IMR-90 (cell line): ENCODE data around the gene PLPP3. TPM values are rescaled to one million over a fixed set of nuclear protein-coding genes. Genes with fewer than 3 reads are reported as not detected.

ENCODE experiments used
- ATAC-seq: fragments of 200-7000 bp; cut with Tn5 transposase; 2 replicates; pipeline ENCODE4 v1.9.1; 2020; ENCODE audit warnings: low read depth, mild to moderate bottlenecking, moderate library complexity
- BruUV-seq: library from RNA; stranded (reverse); fragments of 400-500 nt; replicated peaks from 2 replicates; lab custom pipeline; 2021; lab: Mats Ljungman, UMichigan
- CTCF ChIA-PET: fragments of 300-600 bp; formaldehyde crosslinking; extraction: SDS; loops from one replicate; lab custom pipeline; 2021; ENCODE audit warnings: antibody characterized with exemption; lab: Yijun Ruan, JAX
- POLR2A ChIA-PET: fragments of 300-600 bp; sonication (Branson Sonifier 250); formaldehyde crosslinking; loops from one replicate; lab custom pipeline; 2022; ENCODE audit warnings: antibody characterized with exemption; ENCODE audit not compliant: unreplicated experiment; lab: Charles Lee
- DNase-seq: peaks from one replicate; pipeline ENCODE4 v3.0.0; 2013
- H2AFZ ChIP-seq: replicated peaks from 2 replicates; pipeline ENCODE3; 2013; ENCODE audit warnings: low read length, mild to moderate bottlenecking; ENCODE audit not compliant: poor library complexity
- H2AK5ac ChIP-seq: 2 replicates; pipeline ENCODE4 v1.6.1; 2013; ENCODE audit warnings: low read depth, low read length, inconsistent platforms
- H2AK9ac ChIP-seq: replicated peaks from 2 replicates; pipeline ENCODE3; 2013; ENCODE audit warnings: mild to moderate bottlenecking, low read depth, low read length, moderate library complexity; ENCODE audit not compliant: poor library complexity
- H2BK120ac ChIP-seq: 2 replicates; pipeline ENCODE4 v1.6.1; 2013; ENCODE audit warnings: low read depth, low read length, inconsistent platforms
- H2BK15ac ChIP-seq: 3 replicates; pipeline ENCODE4 v1.6.1; 2013; ENCODE audit warnings: low read depth, low read length, inconsistent platforms
- H2BK20ac ChIP-seq: 2 replicates; pipeline ENCODE4 v1.6.1; 2013; ENCODE audit warnings: low read depth, mild to moderate bottlenecking, inconsistent platforms, low read length, moderate library complexity
- H2BK5ac ChIP-seq: 2 replicates; pipeline ENCODE4 v1.6.1; 2013; ENCODE audit warnings: mild to moderate bottlenecking, low read depth, low read length, inconsistent platforms; ENCODE audit not compliant: poor library complexity, severe bottlenecking
- H3K14ac ChIP-seq: replicated peaks from 2 replicates; pipeline ENCODE4 v1.6.1; 2013; ENCODE audit warnings: low read depth, low read length, inconsistent platforms
- H3K18ac ChIP-seq: 2 replicates; pipeline ENCODE4 v1.6.1; 2013; ENCODE audit warnings: low read depth, low read length, control low read depth
- H3K23ac ChIP-seq: 2 replicates; pipeline ENCODE4 v1.6.1; 2013; ENCODE audit warnings: low read depth, low read length, inconsistent platforms
- H3K27ac ChIP-seq: 2 replicates; pipeline ENCODE4 v1.5.1; 2013; ENCODE audit warnings: mild to moderate bottlenecking, control low read depth, low read length; ENCODE audit not compliant: insufficient read depth
- H3K27me3 ChIP-seq: 2 replicates; pipeline ENCODE4 v1.6.1; 2013; ENCODE audit warnings: low read length; ENCODE audit not compliant: control insufficient read depth, insufficient read depth
- H3K36me3 ChIP-seq: 2 replicates; pipeline ENCODE4 v1.6.1; 2013; ENCODE audit warnings: low read length, mixed read lengths; ENCODE audit not compliant: control insufficient read depth, insufficient read depth
- H3K4ac ChIP-seq: 2 replicates; pipeline ENCODE4 v1.6.1; 2013; ENCODE audit warnings: low read depth, low read length, inconsistent platforms
- H3K4me1 ChIP-seq: 2 replicates; pipeline ENCODE4 v1.6.1; 2013; ENCODE audit warnings: low read length, mixed read lengths; ENCODE audit not compliant: control insufficient read depth, insufficient read depth
- H3K4me2 ChIP-seq: 2 replicates; pipeline ENCODE4 v1.6.1; 2013; ENCODE audit warnings: low read depth, mild to moderate bottlenecking, control low read depth, low read length, moderate library complexity
- H3K4me3 ChIP-seq: 2 replicates; pipeline ENCODE4 v1.5.1; 2013; ENCODE audit warnings: low read depth, mild to moderate bottlenecking, control low read depth, low read length, moderate library complexity; ENCODE audit not compliant: insufficient read depth
- H3K56ac ChIP-seq: 2 replicates; pipeline ENCODE4 v1.6.1; 2013; ENCODE audit warnings: low read length, inconsistent platforms; ENCODE audit not compliant: insufficient read depth; ENCODE audit errors: extremely low read depth
- H3K79me1 ChIP-seq, 2 experiments: 2 replicates each; pipeline ENCODE4 v1.6.1; 2013; ENCODE audit warnings: low read length in 2 of 2, inconsistent platforms in 1 of 2, low read depth in 1 of 2
- H3K9ac ChIP-seq: 2 replicates; pipeline ENCODE4 v1.6.1; 2013; ENCODE audit warnings: low read depth, low read length, control low read depth
- H3K9me1 ChIP-seq: 2 replicates; pipeline ENCODE4 v1.6.1; 2013; ENCODE audit warnings: low read length, inconsistent platforms; ENCODE audit not compliant: insufficient read depth
- H3K9me3 ChIP-seq: 2 replicates; pipeline ENCODE4 v1.6.1; 2013; ENCODE audit warnings: low read length; ENCODE audit not compliant: control insufficient read depth, insufficient read depth
- H4K20me1 ChIP-seq: 2 replicates; pipeline ENCODE4 v1.6.1; 2013; ENCODE audit warnings: low read length, inconsistent platforms; ENCODE audit not compliant: insufficient read depth
- H4K5ac ChIP-seq: 2 replicates; pipeline ENCODE4 v1.6.1; 2013; ENCODE audit warnings: mild to moderate bottlenecking, low read depth, low read length, control low read depth
- H4K8ac ChIP-seq, 2 experiments: 2 replicates each; pipeline ENCODE4 v1.6.1; 2013; ENCODE audit warnings: low read depth in 2 of 2, low read length in 2 of 2, control low read depth in 1 of 2, inconsistent platforms in 1 of 2
- H4K91ac ChIP-seq: 2 replicates; pipeline ENCODE4 v1.6.1; 2013; ENCODE audit warnings: low read depth, low read length, inconsistent platforms; ENCODE audit not compliant: insufficient read depth
- FOS ChIP-seq: fragments of 150-350 bp; IDR thresholded peaks from 2 replicates; pipeline ENCODE4 v1.6.1; 2016; ENCODE audit warnings: low read depth, low read length
- MAFK ChIP-seq: IDR thresholded peaks from 2 replicates; pipeline ENCODE4 v1.6.1; 2012; ENCODE audit warnings: low read depth, low read length, improper control_type of control experiment
- NFE2L2 ChIP-seq: fragments of 150-350 bp; IDR thresholded peaks from 2 replicates; pipeline ENCODE4 v1.6.1; 2016; ENCODE audit warnings: low read depth, mild to moderate bottlenecking, low read length
- POLR2A ChIP-seq: IDR thresholded peaks from 2 replicates; pipeline ENCODE4 v1.6.1; 2012; ENCODE audit warnings: mild to moderate bottlenecking, low read depth, low read length
- RFX5 ChIP-seq: IDR thresholded peaks from 2 replicates; pipeline ENCODE4 v1.8.0; 2012; ENCODE audit warnings: low read depth, mild to moderate bottlenecking, low read length, moderate library complexity
- WGBS, 2 experiments: methylation state at CpG; one replicate each; pipeline versions ENCODE4 v1.1.5 to v1.1.7; 2013; ENCODE audit warnings: missing lambda C conversion rate in 2 of 2; ENCODE audit not compliant: insufficient read length in 1 of 2; ENCODE audit errors: extremely low coverage in 2 of 2; 5-methylcytosine and 5-hydroxymethylcytosine counted together
- dilution Hi-C: fragments of 300-500 bp; cut with HindIII; formaldehyde crosslinking; loops from one replicate; pipeline ENCODE4 v1.14.3; 2018; ENCODE audit warnings: low sequenced_read_pairs; ENCODE audit not compliant: unreplicated experiment
- in situ Hi-C: fragments of 300-500 bp; cut with MboI; formaldehyde crosslinking; loops from 3 replicates; pipeline ENCODE4 v1.14.3; 2019; ENCODE audit warnings: low sequenced_read_pairs, inconsistent platforms, mixed read lengths
- intact Hi-C: fragments of 100-400 bp; cut with micrococcal nuclease; formaldehyde crosslinking; loops from 2 replicates; pipeline ENCODE4 v1.10.0; 2022
- polyA plus RNA-seq, 3 experiments: library from polyadenylated mRNA; depleted of rRNA; stranded (reverse); fragments of >200 nt; gene quantifications; 2 replicates each; pipeline ENCODE4 v1.2.3, GENCODE V29; 2012; ENCODE audit warnings: low replicate concordance in 1 of 3
- total RNA-seq: library from RNA; depleted of rRNA; stranded (reverse); fragments of >200 nt; gene quantifications from 2 replicates; pipeline ENCODE4 v1.2.3, GENCODE V29; 2012
- TF ChIP-seq, protein P1 (sequence below): conservative IDR thresholded peaks from 2 replicates; pipeline ENCODE4 v1.5.1; 2012; ENCODE audit warnings: mild to moderate bottlenecking, low read depth, low read length, improper control_type of control experiment
- TF ChIP-seq, protein P2 (sequence below): fragments of 150-350 bp; IDR thresholded peaks from 2 replicates; pipeline ENCODE4 v1.6.1; 2017; ENCODE audit warnings: mild to moderate bottlenecking, antibody characterized with exemption, low read length, low read depth

The PLPP3 gene
- total and polyA plus RNA-seq, 2 of the 4 experiments (the other 2 are of a cell fraction), result 49.9 to 56.6 TPM

DNA sequence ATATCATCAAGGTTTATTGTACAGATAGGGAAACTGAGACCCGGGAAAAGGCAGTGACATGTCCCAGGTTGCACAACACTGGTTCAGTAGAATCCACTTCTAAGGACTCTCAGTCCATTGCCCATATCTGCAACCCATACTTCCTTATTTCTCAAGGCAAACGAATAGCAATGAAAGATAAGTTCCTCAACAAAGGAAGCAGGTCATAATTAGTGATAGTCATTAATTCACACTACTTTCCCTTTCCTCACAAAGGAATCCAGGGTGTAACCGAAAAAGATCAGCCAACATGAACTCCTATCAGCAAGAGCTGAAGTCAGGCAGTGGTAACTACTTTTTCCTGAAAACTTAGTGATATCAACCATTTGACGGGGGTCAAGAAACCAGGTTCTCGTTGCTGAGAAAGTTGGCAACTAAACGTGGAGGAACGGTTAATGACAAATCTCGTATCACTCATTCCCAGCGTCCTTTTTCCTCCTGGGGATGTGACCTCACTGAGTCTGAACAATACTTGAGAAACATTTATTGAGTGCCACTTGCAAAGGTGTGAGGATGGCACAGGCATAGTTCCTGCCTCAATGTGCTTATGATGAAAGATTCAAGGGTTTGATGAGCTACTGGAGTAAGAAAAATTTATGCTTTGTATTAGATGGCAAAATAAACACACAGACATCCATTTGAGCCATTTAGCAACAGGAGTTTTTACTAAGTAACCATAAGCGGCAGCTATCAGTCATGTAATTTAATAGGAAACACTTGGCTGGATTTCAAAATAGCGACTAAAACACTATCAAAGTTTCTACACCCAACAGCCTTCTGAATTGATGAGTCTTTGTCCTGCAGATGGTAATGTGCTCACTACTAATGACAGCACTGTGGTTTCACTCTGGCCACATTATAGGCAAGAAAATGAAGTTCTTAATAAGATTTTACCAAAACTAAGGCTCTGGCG is 82.3 kb downstream of the PLPP3 start (continued):
- TF ChIP-seq, protein P1, sequence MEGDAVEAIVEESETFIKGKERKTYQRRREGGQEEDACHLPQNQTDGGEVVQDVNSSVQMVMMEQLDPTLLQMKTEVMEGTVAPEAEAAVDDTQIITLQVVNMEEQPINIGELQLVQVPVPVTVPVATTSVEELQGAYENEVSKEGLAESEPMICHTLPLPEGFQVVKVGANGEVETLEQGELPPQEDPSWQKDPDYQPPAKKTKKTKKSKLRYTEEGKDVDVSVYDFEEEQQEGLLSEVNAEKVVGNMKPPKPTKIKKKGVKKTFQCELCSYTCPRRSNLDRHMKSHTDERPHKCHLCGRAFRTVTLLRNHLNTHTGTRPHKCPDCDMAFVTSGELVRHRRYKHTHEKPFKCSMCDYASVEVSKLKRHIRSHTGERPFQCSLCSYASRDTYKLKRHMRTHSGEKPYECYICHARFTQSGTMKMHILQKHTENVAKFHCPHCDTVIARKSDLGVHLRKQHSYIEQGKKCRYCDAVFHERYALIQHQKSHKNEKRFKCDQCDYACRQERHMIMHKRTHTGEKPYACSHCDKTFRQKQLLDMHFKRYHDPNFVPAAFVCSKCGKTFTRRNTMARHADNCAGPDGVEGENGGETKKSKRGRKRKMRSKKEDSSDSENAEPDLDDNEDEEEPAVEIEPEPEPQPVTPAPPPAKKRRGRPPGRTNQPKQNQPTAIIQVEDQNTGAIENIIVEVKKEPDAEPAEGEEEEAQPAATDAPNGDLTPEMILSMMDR, result no peak
- TF ChIP-seq POLR2A, result no peak

DNA sequence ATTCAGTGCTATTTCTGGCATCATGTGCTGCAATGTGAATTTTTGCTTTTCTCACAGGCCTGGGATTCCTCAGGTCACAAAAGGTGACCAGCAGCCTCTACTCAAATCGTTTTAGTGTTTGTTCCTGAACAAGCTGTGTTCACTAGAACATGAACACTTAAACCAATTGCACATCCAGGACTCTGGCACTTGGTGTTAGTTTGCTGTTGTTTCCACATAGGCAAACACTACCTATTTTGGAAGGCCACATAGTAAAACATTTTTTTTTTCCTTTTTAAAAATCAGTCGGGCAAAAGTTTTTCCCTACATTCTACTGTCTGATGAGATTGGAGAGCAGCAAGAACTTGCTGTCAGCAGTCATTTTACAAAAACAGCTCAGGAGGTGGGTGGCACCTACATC is 83.2 kb downstream of the PLPP3 start:
- H3K9me1 ChIP-seq, result 0 out of 2 replicates have a peak, but pooled peaks cover 3% of the 10 kb centered on the region
- no peak overlapping the region for H2BK15ac ChIP-seq
- H3K14ac ChIP-seq, result no peak overlapping the region
- H3K4me2 ChIP-seq, result no peak overlapping the region
- no peak overlapping the region for H4K91ac ChIP-seq
- peaks cover 5% of the 10 kb centered on the region for H4K20me1 ChIP-seq
- no peak overlapping the region for H3K56ac ChIP-seq
- H3K9ac ChIP-seq, result no peak overlapping the region
- WGBS, 2 experiments, result no CpG with 5 or more reads among the region's 2 CpGs
- no peak overlapping the region for H4K8ac ChIP-seq
- no peak overlapping the region for H2AFZ ChIP-seq
- H3K36me3 ChIP-seq, result peaks cover 63% of the 10 kb centered on the region
- H2BK5ac ChIP-seq, result no peak overlapping the region
- no peak overlapping the region for H4K5ac ChIP-seq
- DNase-seq (no peak), ATAC-seq (no peak)
- peaks cover 12 to 28% of the 10 kb centered on the region in 2 experiments for H3K79me1 ChIP-seq
- TF ChIP-seq FOS, result no peak
- no peak for TF ChIP-seq MAFK
- TF ChIP-seq RFX5, result no peak
- TF ChIP-seq, protein P2, sequence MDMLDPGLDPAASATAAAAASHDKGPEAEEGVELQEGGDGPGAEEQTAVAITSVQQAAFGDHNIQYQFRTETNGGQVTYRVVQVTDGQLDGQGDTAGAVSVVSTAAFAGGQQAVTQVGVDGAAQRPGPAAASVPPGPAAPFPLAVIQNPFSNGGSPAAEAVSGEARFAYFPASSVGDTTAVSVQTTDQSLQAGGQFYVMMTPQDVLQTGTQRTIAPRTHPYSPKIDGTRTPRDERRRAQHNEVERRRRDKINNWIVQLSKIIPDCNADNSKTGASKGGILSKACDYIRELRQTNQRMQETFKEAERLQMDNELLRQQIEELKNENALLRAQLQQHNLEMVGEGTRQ, result no peak
- TF ChIP-seq NFE2L2, result no peak
- TF ChIP-seq POLR2A, result no peak
- H2BK20ac ChIP-seq, result no peak overlapping the region
- H2AK5ac ChIP-seq, result no peak overlapping the region
- H2BK120ac ChIP-seq, result no peak overlapping the region
- BruUV-seq, result TSS peak; percentile 85
- no peaks in the 10 kb centered on the region; the same call in 1 of the 2 replicates for H3K4me1 ChIP-seq
- in situ Hi-C loops, result loop anchor here (10.0 kb wide), 1 partner anchor 1211 kb away; no protein-coding TSS in a partner anchor
- H2AK9ac ChIP-seq, result no peak overlapping the region
- intact Hi-C loops, result loop anchor here (10.0 kb wide), 1 partner anchor 1211 kb away; no protein-coding TSS in a partner anchor
- no peak overlapping the region for H3K27ac ChIP-seq
- H3K4me3 ChIP-seq, result no peak overlapping the region
- H3K27me3 ChIP-seq, result no peaks in the 10 kb centered on the region
- POLR2A ChIA-PET, result no interaction called here
- H3K4ac ChIP-seq, result no peak overlapping the region
- no peaks in the 10 kb centered on the region for H3K9me3 ChIP-seq
- dilution Hi-C loops, result no loop called here
- CTCF ChIA-PET, result no interaction called here
- no peak overlapping the region for H3K18ac ChIP-seq
- no peak overlapping the region for H3K23ac ChIP-seq
